SU-DHL-6 (cell line): ENCODE measurements around the gene C20orf96.

Experiments used
- EZH2phosphoT487 ChIP-seq: fragments of 200-600 bp; sonication (generic), shearing (Covaris generic); conservative IDR thresholded peaks from 2 replicates; pipeline ENCODE4 v1.6.1; 2018; ENCODE audit warnings: mild to moderate bottlenecking, antibody characterized with exemption, low read length, moderate library complexity, mixed read lengths
- TF ChIP-seq, protein P1 (sequence below): fragments of 200-600 bp; sonication (generic); IDR thresholded peaks from one replicate; pipeline ENCODE4 v1.5.1; 2017; ENCODE audit warnings: antibody characterized with exemption, mild to moderate bottlenecking, low read length, moderate library complexity; ENCODE audit not compliant: insufficient read depth, poor library complexity, severe bottlenecking

DNA sequence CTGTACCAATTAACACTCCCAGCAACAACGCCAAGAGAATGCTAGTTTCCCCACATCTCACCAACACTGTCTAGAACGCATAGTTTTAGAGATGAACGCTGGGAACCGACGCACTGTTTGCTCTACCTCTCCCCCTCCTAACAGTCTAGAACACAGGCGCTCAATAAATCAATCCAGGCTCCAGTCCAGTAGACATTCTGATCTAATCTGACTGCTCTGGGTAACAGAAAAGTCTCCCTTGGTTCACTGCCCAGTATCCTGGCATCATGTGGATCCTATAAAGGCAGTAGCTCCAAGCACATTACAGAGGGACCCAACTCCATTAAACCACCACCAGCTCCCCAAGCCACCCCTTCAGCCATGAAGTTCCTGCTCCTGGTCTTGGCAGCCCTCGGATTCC is 33.1 kb downstream of the C20orf96 start, which contains the start of gene DEFB132:
- TF ChIP-seq, protein P1, sequence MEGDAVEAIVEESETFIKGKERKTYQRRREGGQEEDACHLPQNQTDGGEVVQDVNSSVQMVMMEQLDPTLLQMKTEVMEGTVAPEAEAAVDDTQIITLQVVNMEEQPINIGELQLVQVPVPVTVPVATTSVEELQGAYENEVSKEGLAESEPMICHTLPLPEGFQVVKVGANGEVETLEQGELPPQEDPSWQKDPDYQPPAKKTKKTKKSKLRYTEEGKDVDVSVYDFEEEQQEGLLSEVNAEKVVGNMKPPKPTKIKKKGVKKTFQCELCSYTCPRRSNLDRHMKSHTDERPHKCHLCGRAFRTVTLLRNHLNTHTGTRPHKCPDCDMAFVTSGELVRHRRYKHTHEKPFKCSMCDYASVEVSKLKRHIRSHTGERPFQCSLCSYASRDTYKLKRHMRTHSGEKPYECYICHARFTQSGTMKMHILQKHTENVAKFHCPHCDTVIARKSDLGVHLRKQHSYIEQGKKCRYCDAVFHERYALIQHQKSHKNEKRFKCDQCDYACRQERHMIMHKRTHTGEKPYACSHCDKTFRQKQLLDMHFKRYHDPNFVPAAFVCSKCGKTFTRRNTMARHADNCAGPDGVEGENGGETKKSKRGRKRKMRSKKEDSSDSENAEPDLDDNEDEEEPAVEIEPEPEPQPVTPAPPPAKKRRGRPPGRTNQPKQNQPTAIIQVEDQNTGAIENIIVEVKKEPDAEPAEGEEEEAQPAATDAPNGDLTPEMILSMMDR, result no peak
- no peak for TF ChIP-seq EZH2phosphoT487
